Neuronal stem cell (in vitro differentiated cells): Measurements from ENCODE around the gene SCFD1.

Source experiments
- DNase-seq: peaks from one replicate; pipeline ENCODE4 v3.0.0-alpha.2; 2013; ENCODE audit warnings: low spot score
- H2AFZ ChIP-seq: one replicate; pipeline ENCODE4 v1.6.1; 2013; ENCODE audit warnings: mild to moderate bottlenecking, low read length, inconsistent platforms
- H2AK5ac ChIP-seq: 2 replicates; pipeline ENCODE4 v1.6.1; 2013; ENCODE audit warnings: low read depth, mild to moderate bottlenecking, inconsistent platforms, low read length, moderate library complexity, mixed read lengths
- H2BK120ac ChIP-seq: 2 replicates; pipeline ENCODE4 v1.6.1; 2013; ENCODE audit warnings: low read depth, mild to moderate bottlenecking, inconsistent platforms, low read length, moderate library complexity, mixed read lengths
- H2BK12ac ChIP-seq: one replicate; pipeline ENCODE4 v1.6.1; 2013; ENCODE audit warnings: low read length, inconsistent platforms
- H2BK15ac ChIP-seq: 2 replicates; pipeline ENCODE4 v1.6.1; 2013; ENCODE audit warnings: mild to moderate bottlenecking, low read length, inconsistent platforms, mixed read lengths
- H2BK5ac ChIP-seq: one replicate; pipeline ENCODE4 v1.6.1; 2013; ENCODE audit warnings: inconsistent platforms, mild to moderate bottlenecking, low read length, moderate library complexity
- H3K14ac ChIP-seq: one replicate; pipeline ENCODE4 v1.6.1; 2013; ENCODE audit warnings: low read length, inconsistent platforms
- H3K18ac ChIP-seq: 2 replicates; pipeline ENCODE4 v1.6.1; 2013; ENCODE audit warnings: low read length, inconsistent platforms
- H3K23ac ChIP-seq: 2 replicates; pipeline ENCODE4 v1.6.1; 2013; ENCODE audit warnings: low read depth, mild to moderate bottlenecking, mixed read lengths, low read length, inconsistent platforms; ENCODE audit not compliant: poor library complexity
- H3K27ac ChIP-seq: replicated peaks from 3 replicates; pipeline ENCODE4 v1.5.1; 2013; ENCODE audit warnings: low read length, inconsistent platforms
- H3K27me3 ChIP-seq, 3 experiments: 2 replicates each; pipeline ENCODE4 v1.6.1; 2013; ENCODE audit warnings: low read length in 3 of 3, mild to moderate bottlenecking in 2 of 3, inconsistent platforms in 1 of 3, low read depth in 1 of 3, mixed read lengths in 1 of 3, moderate library complexity in 1 of 3; ENCODE audit not compliant: control insufficient read depth in 3 of 3, insufficient read depth in 3 of 3
- H3K36me3 ChIP-seq, 2 donors: replicated peaks in 1 of 2; 2 replicates each; pipeline ENCODE4 v1.6.1; 2013; ENCODE audit warnings: low read length in 2 of 2; ENCODE audit not compliant: control insufficient read depth in 2 of 2, insufficient read depth in 2 of 2
- H3K4ac ChIP-seq: 2 replicates; pipeline ENCODE4 v1.6.1; 2013; ENCODE audit warnings: inconsistent platforms, mild to moderate bottlenecking, low read length, moderate library complexity
- H3K4me1 ChIP-seq, 2 donors: 1 replicate in 1 of 2; 2 replicates in 1 of 2; pipeline ENCODE4 v1.6.1; 2013; ENCODE audit warnings: low read length in 2 of 2, low read depth in 1 of 2; ENCODE audit not compliant: control insufficient read depth in 2 of 2, insufficient read depth in 1 of 2
- H3K4me2 ChIP-seq: one replicate; pipeline ENCODE4 v1.6.1; 2013; ENCODE audit warnings: mild to moderate bottlenecking, low read length, inconsistent platforms; ENCODE audit not compliant: insufficient read depth, poor library complexity, severe bottlenecking
- H3K4me3 ChIP-seq, 2 donors: 2 replicates each; pipeline ENCODE4 v1.5.1; 2013; ENCODE audit warnings: low read length in 2 of 2, mild to moderate bottlenecking in 2 of 2, inconsistent platforms in 1 of 2, moderate library complexity in 1 of 2
- H3K79me1 ChIP-seq: one replicate; pipeline ENCODE4 v1.6.1; 2013; ENCODE audit warnings: low read depth, mild to moderate bottlenecking, inconsistent platforms, low read length, moderate library complexity
- H3K9ac ChIP-seq: one replicate; pipeline ENCODE4 v1.6.1; 2013; ENCODE audit warnings: mild to moderate bottlenecking, low read depth, low read length, inconsistent platforms; ENCODE audit not compliant: poor library complexity
- H3K9me3 ChIP-seq, 2 donors: replicated peaks in 1 of 2; 2 replicates each; pipeline versions ENCODE3 to v1.6.1; 2013; ENCODE audit warnings: low read length in 2 of 2, mild to moderate bottlenecking in 2 of 2, inconsistent platforms in 1 of 2, low read depth in 1 of 2, mixed read lengths in 1 of 2, moderate library complexity in 1 of 2; ENCODE audit not compliant: control insufficient read depth in 2 of 2, insufficient read depth in 1 of 2
- H4K8ac ChIP-seq: one replicate; pipeline ENCODE4 v1.6.1; 2013; ENCODE audit warnings: low read depth, mild to moderate bottlenecking, inconsistent platforms, low read length, moderate library complexity
- H4K91ac ChIP-seq: one replicate; pipeline ENCODE4 v1.6.1; 2013; ENCODE audit warnings: low read length, low read depth, mild to moderate bottlenecking, inconsistent platforms; ENCODE audit not compliant: poor library complexity
- WGBS, 2 donors: extraction: QIAGEN DNeasy Blood & Tissue Kit; methylation state at CpG; one replicate each; pipeline ENCODE4 v1.1.7; 2013; ENCODE audit warnings: missing lambda C conversion rate in 2 of 2, mixed read lengths in 1 of 2; ENCODE audit not compliant: insufficient read length in 2 of 2, insufficient replicate concordance in 1 of 2; ENCODE audit errors: extremely low coverage in 2 of 2; 5-methylcytosine and 5-hydroxymethylcytosine counted together

Gene SCFD1

DNA sequence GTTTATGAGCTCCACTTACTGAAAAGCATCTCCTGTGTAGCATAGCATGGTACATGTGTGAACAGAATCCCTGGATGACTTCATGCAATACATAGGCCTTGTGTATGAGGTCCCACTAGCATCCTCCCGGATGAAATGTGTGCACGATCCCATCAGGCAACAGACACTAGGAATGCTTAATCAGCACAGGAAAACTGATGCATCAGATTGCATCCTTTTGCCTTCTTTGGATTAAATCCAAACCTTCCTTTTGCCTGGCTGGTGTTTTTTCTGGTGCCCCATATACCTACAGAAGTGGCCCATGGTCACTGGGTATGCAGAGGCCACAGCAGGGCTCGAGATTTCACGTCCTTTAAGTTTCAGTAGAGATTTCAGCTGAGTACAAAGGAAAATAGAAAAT lies 131.3 kb downstream of the SCFD1 start:
- Histone ChIP-seq H3K18ac (no peak overlapping the region), H3K14ac (no peak overlapping the region), H3K27ac (no peak overlapping the region), H3K23ac (no peak overlapping the region), H3K4me1 (no peaks in the 10 kb centered on the region), H3K27me3 (no peaks in the 10 kb centered on the region), H4K91ac (no peak overlapping the region), H3K79me1 (no peaks in the 10 kb centered on the region), H2AK5ac (no peak overlapping the region), H2BK12ac (no peak overlapping the region), H3K36me3 (no peaks in the 10 kb centered on the region), H3K4ac (no peak overlapping the region), H2AFZ (no peak overlapping the region), H4K8ac (no peak overlapping the region), H3K4me3 (no peak overlapping the region), H3K9ac (no peak overlapping the region), H3K9me3 (peaks cover 0 to 2% of the 10 kb centered on the region in 2 donors), H2BK5ac (no peak overlapping the region), H3K4me2 (no peak overlapping the region), H2BK120ac (no peak overlapping the region), H2BK15ac (no peak overlapping the region)
- WGBS, 2 donors = no CpG with 5 or more reads among the region's 4 CpGs
- no peak for DNase-seq

DNA sequence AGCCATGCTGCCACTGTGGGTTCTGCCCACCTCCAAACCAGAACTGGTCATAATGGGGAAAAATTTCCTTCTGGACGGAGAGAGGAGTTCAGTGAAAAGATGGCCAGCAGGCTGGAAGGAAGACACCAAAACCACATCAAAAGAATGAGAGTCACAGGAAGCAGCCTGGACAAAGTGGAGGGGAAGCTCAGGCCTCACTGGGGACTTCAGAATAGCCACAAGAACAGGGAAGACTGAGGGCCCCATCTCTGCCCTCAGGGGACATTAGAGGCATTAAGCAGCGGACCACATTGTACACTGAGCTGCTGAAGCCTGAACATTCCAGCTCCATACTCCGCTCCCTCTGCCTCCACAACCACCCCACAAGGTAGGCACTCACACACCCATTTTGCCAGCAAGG lies 132.7 kb downstream of the SCFD1 start:
- Histone ChIP-seq H4K8ac (no peak overlapping the region), H3K4me2 (no peak overlapping the region), H3K27me3 (no peaks in the 10 kb centered on the region), H2BK12ac (no peak overlapping the region), H3K23ac (peak overlapping the region; percentile 9), H4K91ac (no peak overlapping the region), H2BK15ac (no peak overlapping the region), H3K4me1 (no peaks in the 10 kb centered on the region), H3K18ac (peak overlapping the region; percentile 39), H3K4ac (no peak overlapping the region), H2AK5ac (no peak overlapping the region), H3K79me1 (no peaks in the 10 kb centered on the region), H3K27ac (no peak overlapping the region), H3K9ac (no peak overlapping the region), H2AFZ (peak overlapping the region; percentile 3), H3K36me3 (no peaks in the 10 kb centered on the region), H3K9me3 (peaks cover 0 to 2% of the 10 kb centered on the region in 2 donors), H3K4me3 (no peak overlapping the region), H2BK120ac (no peak overlapping the region), H2BK5ac (no peak overlapping the region), H3K14ac (no peak overlapping the region)
- no peak for DNase-seq
- WGBS, 2 donors = no CpG with 5 or more reads among the region's 3 CpGs

DNA sequence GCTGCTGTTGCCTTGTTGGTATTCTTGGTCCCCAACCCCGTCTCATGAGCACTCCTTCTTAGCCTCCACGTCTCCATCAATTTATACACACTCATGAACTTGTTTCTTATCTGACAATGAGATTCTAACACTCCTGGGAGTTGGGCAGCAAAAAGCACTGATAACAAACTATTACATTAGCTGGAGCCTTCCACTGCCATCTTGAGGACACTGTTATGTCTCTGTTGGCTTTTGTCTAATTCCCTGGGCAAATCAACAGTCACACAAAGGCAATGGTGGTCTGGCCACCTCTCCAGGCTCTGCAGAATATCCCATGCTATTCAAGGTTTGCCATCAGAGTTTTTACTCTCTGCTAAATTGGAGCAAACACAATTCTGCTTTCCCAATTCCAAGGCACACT lies 134.5 kb downstream of the SCFD1 start:
- no peak overlapping the region for H3K4ac ChIP-seq
- H2AFZ ChIP-seq = no peak overlapping the region
- H3K14ac ChIP-seq = no peak overlapping the region
- no peak overlapping the region for H2BK5ac ChIP-seq
- no peak overlapping the region for H3K4me3 ChIP-seq
- no peak overlapping the region for H2BK12ac ChIP-seq
- H4K8ac ChIP-seq = no peak overlapping the region
- H3K4me1 ChIP-seq = no peaks in the 10 kb centered on the region
- H3K18ac ChIP-seq = no peak overlapping the region
- DNase-seq = no peak
- H2BK15ac ChIP-seq = no peak overlapping the region
- H3K79me1 ChIP-seq = no peaks in the 10 kb centered on the region
- H2AK5ac ChIP-seq = no peak overlapping the region
- no peak overlapping the region for H3K4me2 ChIP-seq
- H3K27ac ChIP-seq = no peak overlapping the region
- no peak overlapping the region for H4K91ac ChIP-seq
- WGBS, 2 donors = no CpG with 5 or more reads among the region's 2 CpGs
- H3K9ac ChIP-seq = no peak overlapping the region
- H3K23ac ChIP-seq = no peak overlapping the region
- H3K9me3 ChIP-seq = peaks cover 0 to 2% of the 10 kb centered on the region in 2 donors
- H3K36me3 ChIP-seq = no peaks in the 10 kb centered on the region
- no peaks in the 10 kb centered on the region for H3K27me3 ChIP-seq
- H2BK120ac ChIP-seq = no peak overlapping the region

DNA sequence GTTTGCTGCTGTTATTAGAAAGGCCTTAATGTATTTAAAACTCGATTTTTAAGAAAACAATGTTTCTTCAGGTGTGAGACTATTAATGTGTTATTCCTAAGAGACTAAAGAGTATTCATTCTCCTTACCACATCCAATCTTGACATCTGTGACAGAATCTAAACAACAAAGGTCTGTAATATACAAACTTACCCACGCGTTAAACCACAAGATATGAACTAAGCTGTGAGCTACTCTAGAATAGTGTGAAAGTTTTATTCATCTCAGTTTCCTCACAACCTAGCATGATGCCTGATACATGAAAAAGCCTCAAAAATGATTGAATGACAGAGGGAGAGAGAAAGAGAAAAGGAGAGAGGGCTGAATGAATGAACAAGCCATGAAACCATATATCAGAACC lies 135.0 kb downstream of the SCFD1 start:
- Histone ChIP-seq H3K14ac (no peak overlapping the region), H3K23ac (no peak overlapping the region), H3K4me2 (no peak overlapping the region), H3K36me3 (no peaks in the 10 kb centered on the region), H3K27ac (no peak overlapping the region), H3K9me3 (peaks cover 0 to 2% of the 10 kb centered on the region in 2 donors), H4K8ac (no peak overlapping the region), H3K18ac (no peak overlapping the region), H4K91ac (no peak overlapping the region), H3K79me1 (no peaks in the 10 kb centered on the region), H3K27me3 (no peaks in the 10 kb centered on the region), H3K4me3 (no peak overlapping the region), H2BK12ac (no peak overlapping the region), H2BK15ac (no peak overlapping the region), H2BK120ac (no peak overlapping the region), H2AK5ac (no peak overlapping the region), H3K9ac (no peak overlapping the region), H2BK5ac (no peak overlapping the region), H3K4me1 (no peaks in the 10 kb centered on the region), H2AFZ (no peak overlapping the region), H3K4ac (no peak overlapping the region)
- WGBS, 2 donors = no CpG with 5 or more reads among the region's 3 CpGs
- DNase-seq = no peak
